ENCODE results near the gene SYNJ2.

The SYNJ2 gene

GRCh38 chr6:158000530-158001307 is 19.1 kb downstream of the SYNJ2 start:
- TF ChIP-seq, protein P1, sequence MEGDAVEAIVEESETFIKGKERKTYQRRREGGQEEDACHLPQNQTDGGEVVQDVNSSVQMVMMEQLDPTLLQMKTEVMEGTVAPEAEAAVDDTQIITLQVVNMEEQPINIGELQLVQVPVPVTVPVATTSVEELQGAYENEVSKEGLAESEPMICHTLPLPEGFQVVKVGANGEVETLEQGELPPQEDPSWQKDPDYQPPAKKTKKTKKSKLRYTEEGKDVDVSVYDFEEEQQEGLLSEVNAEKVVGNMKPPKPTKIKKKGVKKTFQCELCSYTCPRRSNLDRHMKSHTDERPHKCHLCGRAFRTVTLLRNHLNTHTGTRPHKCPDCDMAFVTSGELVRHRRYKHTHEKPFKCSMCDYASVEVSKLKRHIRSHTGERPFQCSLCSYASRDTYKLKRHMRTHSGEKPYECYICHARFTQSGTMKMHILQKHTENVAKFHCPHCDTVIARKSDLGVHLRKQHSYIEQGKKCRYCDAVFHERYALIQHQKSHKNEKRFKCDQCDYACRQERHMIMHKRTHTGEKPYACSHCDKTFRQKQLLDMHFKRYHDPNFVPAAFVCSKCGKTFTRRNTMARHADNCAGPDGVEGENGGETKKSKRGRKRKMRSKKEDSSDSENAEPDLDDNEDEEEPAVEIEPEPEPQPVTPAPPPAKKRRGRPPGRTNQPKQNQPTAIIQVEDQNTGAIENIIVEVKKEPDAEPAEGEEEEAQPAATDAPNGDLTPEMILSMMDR (IDR thresholded peaks at IDR 0.05; ENCODE audit: insufficient read depth, low read depth, low read length, missing control alignments) = no peak
- no peak for DNase-seq (ENCODE audit: low read depth)
- H3K4me3 ChIP-seq (ENCODE audit: low read length) = no peak overlapping the region

DNA sequence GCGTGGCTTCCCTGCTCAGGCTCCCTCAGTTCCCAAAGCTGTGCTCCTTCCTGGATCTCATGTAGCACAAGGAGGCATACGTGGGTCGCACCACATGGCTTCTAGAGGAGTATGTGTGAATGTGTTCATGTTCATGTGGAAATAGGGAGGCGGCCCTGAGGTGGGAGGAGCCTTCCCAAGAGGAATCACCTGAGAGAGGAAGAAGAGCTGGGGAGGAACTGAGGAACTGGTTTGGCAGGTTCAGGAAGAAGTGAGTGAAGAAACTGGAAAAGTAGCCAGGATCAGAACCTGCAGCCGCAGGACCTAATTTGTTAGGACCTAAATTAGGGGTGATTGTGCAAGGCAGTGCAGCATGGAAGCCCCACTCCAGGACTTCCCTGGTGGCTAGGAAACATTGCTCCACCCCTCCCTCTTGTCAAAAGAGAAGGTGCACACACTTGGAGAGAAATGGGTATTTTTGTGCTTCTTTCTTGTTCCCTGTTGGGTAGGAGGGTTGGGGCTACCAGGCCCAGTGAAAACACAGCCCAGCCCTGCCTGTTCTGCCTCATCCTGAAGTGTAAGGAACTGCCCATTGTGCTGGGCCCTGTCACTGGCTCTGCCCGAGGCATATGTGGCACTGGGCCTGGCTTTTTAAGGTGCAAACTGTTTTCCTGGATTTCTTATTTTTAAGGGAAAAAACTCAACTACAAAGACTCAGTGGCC is 20.7 kb downstream of the SYNJ2 start:
- peak; percentile 98 for DNase-seq (ENCODE audit: low read depth)
- H3K4me3 ChIP-seq (ENCODE audit: low read length) = no peak overlapping the region

DNA sequence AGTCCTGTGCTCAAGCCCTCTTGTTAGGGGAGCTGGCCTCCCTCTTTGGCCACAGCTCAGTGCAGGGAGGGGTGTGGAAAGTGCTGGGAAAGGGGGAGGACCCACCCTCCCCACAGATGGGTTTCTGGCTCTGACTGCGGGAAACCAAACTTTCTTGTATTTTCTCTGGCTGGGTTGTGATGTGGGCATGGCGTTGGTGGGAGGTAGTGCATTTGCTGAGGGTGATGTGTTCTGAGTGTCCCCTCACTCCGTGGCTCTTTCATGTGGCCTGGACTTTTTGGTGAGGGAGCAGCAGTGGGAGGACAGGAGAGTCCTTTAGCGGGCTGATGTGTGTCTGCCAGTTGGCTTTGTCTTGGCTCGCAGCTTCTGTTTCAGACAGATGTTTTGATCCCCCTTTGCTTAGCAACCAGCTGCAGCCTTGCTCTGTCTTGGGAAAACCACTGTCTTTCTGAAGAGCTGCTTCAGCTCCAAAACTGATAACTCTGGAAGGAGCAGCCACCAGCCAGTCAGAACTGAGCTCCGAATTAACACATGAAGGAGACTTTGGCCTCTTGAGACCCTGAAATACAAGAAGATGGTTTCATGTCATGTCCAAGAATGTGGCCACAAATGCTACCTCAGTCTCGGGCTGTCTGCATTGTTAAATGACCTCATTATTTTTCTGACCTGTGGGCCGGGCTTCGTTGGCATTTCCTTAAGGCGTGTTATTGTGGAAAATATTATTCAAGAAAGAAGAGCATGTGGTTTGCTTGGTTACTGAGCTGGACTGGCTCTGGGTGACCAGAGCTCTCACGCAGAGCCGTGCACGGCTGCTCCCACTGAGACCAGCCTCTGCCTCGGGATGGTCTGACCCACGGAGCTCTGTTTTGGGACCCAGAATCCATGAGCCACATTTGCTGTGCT is 21.5 kb downstream of the SYNJ2 start:
- DNase-seq (ENCODE audit: low read depth) = peak; percentile 55
- H3K4me3 ChIP-seq (ENCODE audit: low read length) = no peak overlapping the region
- TF ChIP-seq, protein P1 (IDR thresholded peaks at IDR 0.05; ENCODE audit: insufficient read depth, low read depth, low read length, missing control alignments) = no peak

More for the DNA sequence above, 20.7 kb downstream of the SYNJ2 start:
- TF ChIP-seq, protein P1 (IDR thresholded peaks at IDR 0.05; ENCODE audit: insufficient read depth, low read depth, low read length, missing control alignments) = no peak

DNA sequence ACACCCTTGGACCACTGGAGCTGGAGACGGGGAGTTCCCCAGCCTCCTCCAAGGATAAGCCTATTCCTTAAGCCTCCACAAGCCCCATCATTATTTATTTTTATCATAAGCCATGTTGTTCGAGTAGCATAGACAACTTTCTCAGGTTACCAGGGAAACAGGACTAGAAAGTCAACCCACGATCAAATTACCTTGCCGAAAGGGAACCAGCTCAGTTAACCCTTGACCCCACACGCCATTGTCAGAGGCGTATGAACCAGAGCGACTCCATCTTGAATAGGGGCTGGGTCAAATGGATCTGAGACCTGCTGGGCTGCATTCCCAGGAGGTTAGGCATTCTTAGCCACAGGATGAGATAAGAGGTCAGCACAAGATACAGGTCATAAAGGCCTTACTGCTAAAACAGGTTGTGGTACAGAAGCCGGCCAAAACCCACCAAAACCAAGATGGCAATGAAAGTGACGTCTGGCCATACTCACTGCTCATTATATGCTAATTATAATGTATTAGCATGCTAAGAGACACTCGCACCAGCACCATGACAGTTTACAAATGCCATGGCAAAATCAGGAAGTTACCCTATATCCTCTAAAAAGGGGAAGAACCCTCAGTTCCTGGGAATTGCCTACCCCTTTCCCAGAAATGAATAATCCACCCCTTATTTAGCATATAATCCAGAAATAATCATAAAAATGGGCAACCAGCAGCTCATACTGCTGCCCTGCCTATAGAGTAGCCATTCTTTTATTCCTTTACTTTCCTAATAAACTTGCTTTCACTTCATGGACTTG is 22.4 kb downstream of the SYNJ2 start:
- no peak overlapping the region for H3K4me3 ChIP-seq (ENCODE audit: low read length)
- DNase-seq (ENCODE audit: low read depth) = peak; percentile 14
- TF ChIP-seq, protein P1 (IDR thresholded peaks at IDR 0.05; ENCODE audit: insufficient read depth, low read depth, low read length, missing control alignments) = no peak

- no peak for DNase-seq (ENCODE audit: low read depth)
- TF ChIP-seq, protein P1 (IDR thresholded peaks at IDR 0.05; ENCODE audit: insufficient read depth, low read depth, low read length, missing control alignments) = no peak
- H3K4me3 ChIP-seq (ENCODE audit: low read length) = no peak overlapping the region
Measured at GRCh38 chr6:158004701-158005095, 23.0 kb downstream of the SYNJ2 start.

- no peak overlapping the region for H3K4me3 ChIP-seq (ENCODE audit: low read length)
- no peak for DNase-seq (ENCODE audit: low read depth)
- TF ChIP-seq, protein P1 (IDR thresholded peaks at IDR 0.05; ENCODE audit: insufficient read depth, low read depth, low read length, missing control alignments) = no peak
Measured at GRCh38 chr6:158005626-158006180, 24.0 kb downstream of the SYNJ2 start.
